Activated CD8-positive, alpha-beta T cell treated with anti-CD3 and anti-CD28 coated beads for 36 hours (primary cell): ENCODE measurements around the gene HS3ST3A1. TPM values are rescaled to one million over a fixed set of nuclear protein-coding genes. Genes with fewer than 3 reads are reported as not detected.

Experiments used
- ATAC-seq: fragments of 200-7000 bp; cut with Tn5 transposase; one replicate; pipeline ENCODE4 v1.10.0; 2021; ENCODE audit warnings: mild to moderate bottlenecking, moderate library complexity
- CTCF ChIA-PET: fragments of 350-600 bp; sonication (Branson Sonifier 250); formaldehyde crosslinking; loops from one replicate; lab custom pipeline; 2021; ENCODE audit warnings: antibody characterized with exemption; lab: Charles Lee
- POLR2A ChIA-PET: fragments of 350-600 bp; sonication (Branson Sonifier 250); formaldehyde crosslinking; loops from one replicate; lab custom pipeline; 2021; ENCODE audit warnings: antibody characterized with exemption; lab: Charles Lee
- DNase-seq: peaks from one replicate; pipeline ENCODE4 v3.0.0-alpha.2; 2020
- H3K27ac Mint-ChIP-seq: one replicate; pipeline ENCODE4 v1.8.0; 2021; ENCODE audit warnings: mild to moderate bottlenecking, mixed read lengths
- H3K27me3 Mint-ChIP-seq: one replicate; pipeline ENCODE4 v1.8.0; 2021; ENCODE audit warnings: mixed read lengths
- H3K36me3 Mint-ChIP-seq: one replicate; pipeline ENCODE4 v1.8.0; 2021; ENCODE audit warnings: low read depth, mixed read lengths
- H3K4me1 Mint-ChIP-seq: one replicate; pipeline ENCODE4 v1.8.0; 2021; ENCODE audit warnings: low read depth, mixed read lengths
- H3K4me3 Mint-ChIP-seq: one replicate; pipeline ENCODE4 v1.8.0; 2021; ENCODE audit warnings: mild to moderate bottlenecking, moderate library complexity, mixed read lengths
- H3K9me3 Mint-ChIP-seq: one replicate; pipeline ENCODE4 v1.8.0; 2021; ENCODE audit warnings: mixed read lengths
- CTCF ChIP-seq: fragments of 200-600 bp; IDR thresholded peaks from one replicate; pipeline ENCODE4 v1.8.0; 2022; ENCODE audit warnings: antibody characterized with exemption, mild to moderate bottlenecking
- intact Hi-C: fragments of 100-400 bp; cut with micrococcal nuclease; formaldehyde crosslinking; loops from one replicate; pipeline ENCODE4 v1.10.0; 2022
- total RNA-seq, 2 experiments: library from RNA; stranded (reverse); gene quantifications; one replicate each; pipeline ENCODE4 v1.2.3, GENCODE V29; 2021

Gene HS3ST3A1
- total RNA-seq, 2 experiments from 2014 or later, result 0.11 TPM; not detected in 1

GRCh38 chr17:13538841-13539411, 62.8 kb downstream of the HS3ST3A1 start:
- Mint-ChIP-seq H3K27me3 (peaks cover 2% of the 10 kb centered on the region), H3K4me1 (no peaks in the 10 kb centered on the region), H3K4me3 (no peak overlapping the region), H3K36me3 (no peaks in the 10 kb centered on the region), H3K9me3 (no peaks in the 10 kb centered on the region), H3K27ac (no peak overlapping the region)
- no peak for ATAC-seq
- ChIA-PET CTCF (interaction anchor here (1.0 kb wide), 1 partner anchor 57 kb away, joined by 3 read pairs; no protein-coding TSS in a partner anchor), POLR2A (no interaction called here)
- DNase-seq, result no peak
- intact Hi-C loops, result no loop called here
- TF ChIP-seq CTCF, result no peak

- no peak overlapping the region for H3K27ac Mint-ChIP-seq
- no peaks in the 10 kb centered on the region for H3K4me1 Mint-ChIP-seq
- ChIA-PET CTCF (no interaction called here), POLR2A (no interaction called here)
- H3K27me3 Mint-ChIP-seq, result peaks cover 2% of the 10 kb centered on the region
- H3K36me3 Mint-ChIP-seq, result no peaks in the 10 kb centered on the region
- TF ChIP-seq CTCF, result no peak
- intact Hi-C loops, result no loop called here
- DNase-seq, result no peak
- no peaks in the 10 kb centered on the region for H3K9me3 Mint-ChIP-seq
- H3K4me3 Mint-ChIP-seq, result no peak overlapping the region
- ATAC-seq, result no peak
These were observed 63.7 kb downstream of the HS3ST3A1 start for GRCh38 chr17:13537871-13538643.

- Mint-ChIP-seq H3K4me3 (no peak overlapping the region), H3K9me3 (no peaks in the 10 kb centered on the region), H3K27ac (no peak overlapping the region), H3K4me1 (no peaks in the 10 kb centered on the region), H3K27me3 (peaks cover 2% of the 10 kb centered on the region), H3K36me3 (no peaks in the 10 kb centered on the region)
- TF ChIP-seq CTCF, result no peak
- CTCF ChIA-PET, result no interaction called here
- ATAC-seq (no peak), DNase-seq (no peak)
- POLR2A ChIA-PET, result no interaction called here
- intact Hi-C loops, result no loop called here
These were observed 64.5 kb downstream of the HS3ST3A1 start for GRCh38 chr17:13537167-13537731.

GRCh38 chr17:13534946-13535345, 66.8 kb downstream of the HS3ST3A1 start:
- peaks cover 7% of the 10 kb centered on the region for H3K27me3 Mint-ChIP-seq
- no peaks in the 10 kb centered on the region for H3K9me3 Mint-ChIP-seq
- ATAC-seq (no peak), DNase-seq (no peak)
- no peaks in the 10 kb centered on the region for H3K36me3 Mint-ChIP-seq
- POLR2A ChIA-PET, result no interaction called here
- CTCF ChIA-PET, result no interaction called here
- intact Hi-C loops, result no loop called here
- H3K4me1 Mint-ChIP-seq, result no peaks in the 10 kb centered on the region
- no peak for TF ChIP-seq CTCF
- H3K4me3 Mint-ChIP-seq, result no peak overlapping the region
- no peak overlapping the region for H3K27ac Mint-ChIP-seq

- Mint-ChIP-seq H3K36me3 (no peaks in the 10 kb centered on the region), H3K4me3 (no peak overlapping the region)
- CTCF ChIA-PET, result no interaction called here
These were observed 70.0 kb downstream of the HS3ST3A1 start for GRCh38 chr17:13531721-13532120.

More at GRCh38 chr17:13531721-13532120, 70.0 kb downstream of the HS3ST3A1 start:
- ATAC-seq (no peak), DNase-seq (no peak)
- Mint-ChIP-seq H3K27ac (no peak overlapping the region), H3K27me3 (peaks cover 9% of the 10 kb centered on the region), H3K9me3 (no peaks in the 10 kb centered on the region), H3K4me1 (no peaks in the 10 kb centered on the region)
- no peak for TF ChIP-seq CTCF
- intact Hi-C loops, result no loop called here
- POLR2A ChIA-PET, result no interaction called here
